Left ventricle myocardium inferior (tissue), 1 donor: ENCODE data around the gene GABBR2. TPM values are rescaled to one million over a fixed set of nuclear protein-coding genes. Genes with fewer than 3 reads are reported as not detected.

Experiments used
- DNase-seq: peaks from one replicate; pipeline ENCODE4 v3.0.0-alpha.2; 2020
- H3K27ac ChIP-seq: fragments of 200-600 bp; replicated peaks from 2 replicates; pipeline ENCODE4 v1.8.0; 2021
- H3K27me3 ChIP-seq: fragments of 200-600 bp; 2 replicates; pipeline ENCODE4 v1.8.0; 2021; ENCODE audit warnings: low read depth
- H3K36me3 ChIP-seq: fragments of 200-600 bp; 2 replicates; pipeline ENCODE4 v1.8.0; 2021
- H3K4me1 ChIP-seq: fragments of 200-600 bp; 2 replicates; pipeline ENCODE4 v1.8.0; 2021
- H3K4me3 ChIP-seq: fragments of 200-600 bp; 2 replicates; pipeline ENCODE4 v1.8.0; 2021; ENCODE audit warnings: mild to moderate bottlenecking, moderate library complexity
- H3K9me3 ChIP-seq: fragments of 200-600 bp; replicated peaks from 2 replicates; pipeline ENCODE4 v1.8.0; 2021
- CTCF ChIP-seq: fragments of 200-600 bp; IDR thresholded peaks from 2 replicates; pipeline ENCODE4 v1.8.0; 2021; ENCODE audit warnings: antibody characterized with exemption, mild to moderate bottlenecking, borderline replicate concordance
- intact Hi-C: fragments of 100-400 bp; cut with micrococcal nuclease; formaldehyde crosslinking; loops from one replicate; pipeline ENCODE4 v1.11.0; 2022
- total RNA-seq: library from RNA; stranded (reverse); fragmentation: NEBNext Ultra II Directional; extraction: Animal tissue kit (Norgen Biotek cat#: 25700); gene quantifications from one replicate; pipeline ENCODE4 v1.2.1, GENCODE V29; 2021
- donor health status: DM: no; HTN: yes; CAD: no; lungs with severe emphysema.

GABBR2 gene
- total RNA-seq, 1 donor from 2014 or later, result 1.1 TPM

- no peak for TF ChIP-seq CTCF
- H3K9me3 ChIP-seq, result no peaks in the 10 kb centered on the region
- H3K27me3 ChIP-seq, result peaks cover 10% of the 10 kb centered on the region
- H3K4me1 ChIP-seq, result peaks cover 11% of the 10 kb centered on the region
- DNase-seq, result no peak
- no peaks in the 10 kb centered on the region for H3K36me3 ChIP-seq
- no peak overlapping the region for H3K4me3 ChIP-seq
- no peak overlapping the region for H3K27ac ChIP-seq
- intact Hi-C loops, result no loop called here
These were observed 101.6 kb downstream of the GABBR2 start for GRCh38 chr9:98607152-98607551.

- no peaks in the 10 kb centered on the region for H3K9me3 ChIP-seq
- no peak for DNase-seq
- TF ChIP-seq CTCF, result no peak
- H3K36me3 ChIP-seq, result no peaks in the 10 kb centered on the region
- peaks cover 11% of the 10 kb centered on the region for H3K4me1 ChIP-seq
- intact Hi-C loops, result no loop called here
- no peak overlapping the region for H3K4me3 ChIP-seq
- no peak overlapping the region for H3K27ac ChIP-seq
- peaks cover 10% of the 10 kb centered on the region for H3K27me3 ChIP-seq
These were observed 102.0 kb downstream of the GABBR2 start for GRCh38 chr9:98606730-98607129.

DNA sequence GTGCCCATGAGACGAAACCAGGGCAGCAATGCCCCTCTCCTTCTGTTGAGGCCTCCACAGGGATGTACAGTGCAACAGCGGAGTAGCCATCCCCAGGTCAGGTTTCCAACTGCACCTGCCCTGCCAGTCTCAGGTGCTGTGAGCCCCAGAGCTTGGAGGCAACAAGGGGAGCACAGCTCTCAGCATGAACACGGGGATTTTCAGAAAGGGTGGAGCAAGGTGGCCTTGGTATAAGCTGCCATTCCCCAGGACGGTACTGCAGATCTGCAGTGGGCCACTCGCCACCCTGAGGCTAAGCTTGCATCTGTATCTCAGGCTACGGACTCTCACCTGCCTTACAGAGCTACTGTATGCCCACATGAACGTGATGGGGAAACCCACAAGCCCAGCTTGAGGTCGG is 103.6 kb downstream of the GABBR2 start:
- intact Hi-C loops, result no loop called here
- H3K9me3 ChIP-seq, result no peaks in the 10 kb centered on the region
- H3K4me3 ChIP-seq, result no peak overlapping the region

GRCh38 chr9:98603821-98604383 is 104.8 kb downstream of the GABBR2 start:
- H3K27me3 ChIP-seq, result peaks cover 8% of the 10 kb centered on the region
- DNase-seq, result no peak
- H3K4me1 ChIP-seq, result peaks cover 11% of the 10 kb centered on the region
- TF ChIP-seq CTCF, result no peak
- H3K27ac ChIP-seq, result peak overlapping the region; percentile 39
- no peaks in the 10 kb centered on the region for H3K9me3 ChIP-seq
- H3K36me3 ChIP-seq, result no peaks in the 10 kb centered on the region
- no peak overlapping the region for H3K4me3 ChIP-seq
- intact Hi-C loops, result no loop called here

More for the DNA sequence above, 103.6 kb downstream of the GABBR2 start:
- peaks cover 6% of the 10 kb centered on the region for H3K27me3 ChIP-seq
- no peak overlapping the region for H3K27ac ChIP-seq
- H3K36me3 ChIP-seq, result no peaks in the 10 kb centered on the region
- no peak for TF ChIP-seq CTCF
- DNase-seq, result no peak
- peaks cover 11% of the 10 kb centered on the region for H3K4me1 ChIP-seq

DNA sequence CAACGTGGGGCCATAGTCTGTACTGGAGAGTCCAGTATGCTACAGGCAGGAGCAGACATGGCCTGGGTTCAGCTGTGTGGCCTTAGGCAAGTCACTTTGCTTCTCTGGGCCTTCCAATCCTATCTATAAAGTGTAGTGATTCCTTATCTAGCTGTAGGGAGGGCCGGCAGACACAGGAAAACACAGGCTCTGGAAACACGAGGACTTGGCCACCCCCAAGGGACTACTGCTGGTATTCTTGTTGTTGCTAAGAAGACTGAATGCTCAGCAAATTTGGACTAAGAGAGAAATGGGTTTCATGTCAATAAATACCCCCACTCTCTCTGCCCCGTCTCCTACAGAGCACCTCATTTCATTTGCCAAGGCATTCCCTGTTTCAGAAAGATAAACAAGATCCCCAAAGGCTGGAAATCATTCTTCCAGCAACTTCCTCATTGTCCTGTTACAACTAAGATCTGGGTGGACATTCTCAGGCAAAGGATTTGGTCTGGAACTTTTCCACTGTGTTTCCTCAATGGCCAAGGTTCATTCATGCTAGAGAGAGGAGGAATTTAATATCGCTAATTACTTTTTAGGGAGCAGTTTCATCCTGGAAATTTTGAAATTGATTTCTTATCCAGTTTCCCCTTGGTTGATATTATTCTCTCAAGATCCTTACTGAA is 105.8 kb downstream of the GABBR2 start:
- no peaks in the 10 kb centered on the region for H3K9me3 ChIP-seq
- peak overlapping the region; percentile 39 for H3K27ac ChIP-seq
- H3K27me3 ChIP-seq, result peaks cover 9% of the 10 kb centered on the region
- H3K36me3 ChIP-seq, result no peaks in the 10 kb centered on the region
- H3K4me1 ChIP-seq, result peaks cover 11% of the 10 kb centered on the region
- DNase-seq, result no peak
- intact Hi-C loops, result no loop called here
- no peak overlapping the region for H3K4me3 ChIP-seq
- no peak for TF ChIP-seq CTCF
